ENCODE measurements around the gene PECR.

PECR gene

GRCh38 chr2:216071111-216071851 is 10.3 kb downstream of the PECR start:
- no peaks in the 10 kb centered on the region for H3K4me1 ChIP-seq (ENCODE audit: low read length)
- TF ChIP-seq EZH2phosphoT487 (IDR thresholded peaks at IDR 0.05; ENCODE audit: low read length) (no peak), EZH2 (optimal IDR thresholded peaks at IDR 0.05; ENCODE audit: low read depth, low read length) (no peak)
- TF ChIP-seq, protein P1, sequence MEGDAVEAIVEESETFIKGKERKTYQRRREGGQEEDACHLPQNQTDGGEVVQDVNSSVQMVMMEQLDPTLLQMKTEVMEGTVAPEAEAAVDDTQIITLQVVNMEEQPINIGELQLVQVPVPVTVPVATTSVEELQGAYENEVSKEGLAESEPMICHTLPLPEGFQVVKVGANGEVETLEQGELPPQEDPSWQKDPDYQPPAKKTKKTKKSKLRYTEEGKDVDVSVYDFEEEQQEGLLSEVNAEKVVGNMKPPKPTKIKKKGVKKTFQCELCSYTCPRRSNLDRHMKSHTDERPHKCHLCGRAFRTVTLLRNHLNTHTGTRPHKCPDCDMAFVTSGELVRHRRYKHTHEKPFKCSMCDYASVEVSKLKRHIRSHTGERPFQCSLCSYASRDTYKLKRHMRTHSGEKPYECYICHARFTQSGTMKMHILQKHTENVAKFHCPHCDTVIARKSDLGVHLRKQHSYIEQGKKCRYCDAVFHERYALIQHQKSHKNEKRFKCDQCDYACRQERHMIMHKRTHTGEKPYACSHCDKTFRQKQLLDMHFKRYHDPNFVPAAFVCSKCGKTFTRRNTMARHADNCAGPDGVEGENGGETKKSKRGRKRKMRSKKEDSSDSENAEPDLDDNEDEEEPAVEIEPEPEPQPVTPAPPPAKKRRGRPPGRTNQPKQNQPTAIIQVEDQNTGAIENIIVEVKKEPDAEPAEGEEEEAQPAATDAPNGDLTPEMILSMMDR (IDR thresholded peaks at IDR 0.05; ENCODE audit: low read length) = no peak
- no peak for DNase-seq

GRCh38 chr2:216070195-216070594 is 11.4 kb downstream of the PECR start:
- Histone ChIP-seq H3K4me1 (ENCODE audit: low read length) (no peaks in the 10 kb centered on the region), H3K9me3 (replicated peaks; ENCODE audit: insufficient read depth, low read length) (no peaks in the 10 kb centered on the region), H3K79me2 (ENCODE audit: low read length) (peaks cover 8% of the 10 kb centered on the region; the same call in 1 of the 2 replicates), H3K36me3 (replicated peaks; ENCODE audit: insufficient read depth, low read length) (no peaks in the 10 kb centered on the region), H3K4me2 (ENCODE audit: low read depth, low read length) (no peak overlapping the region), H2AFZ (ENCODE audit: low read length) (no peak overlapping the region), H3F3A (ENCODE audit: insufficient read depth, low read length) (no peaks in the 10 kb centered on the region), H3K9me2 (replicated peaks; ENCODE audit: insufficient read depth, low read length) (no peaks in the 10 kb centered on the region), H4K20me1 (ENCODE audit: insufficient read depth, low read length) (no peaks in the 10 kb centered on the region), H3K9ac (ENCODE audit: low read length) (no peak overlapping the region), H3K27ac (ENCODE audit: low read length) (no peak overlapping the region), H3K4me3 (ENCODE audit: low read length) (no peak overlapping the region), H3K27me3 (replicated peaks; ENCODE audit: insufficient read depth, low read length) (no peaks in the 10 kb centered on the region)
- TF ChIP-seq EZH2phosphoT487 (IDR thresholded peaks at IDR 0.05; ENCODE audit: low read length) (no peak), EZH2 (optimal IDR thresholded peaks at IDR 0.05; ENCODE audit: low read depth, low read length) (no peak)
- TF ChIP-seq, protein P1 (IDR thresholded peaks at IDR 0.05; ENCODE audit: low read length) = no peak
- no peak for DNase-seq

More at GRCh38 chr2:216071111-216071851, 10.3 kb downstream of the PECR start:
- Histone ChIP-seq H3K9me3 (replicated peaks; ENCODE audit: insufficient read depth, low read length) (no peaks in the 10 kb centered on the region), H3K27me3 (replicated peaks; ENCODE audit: insufficient read depth, low read length) (no peaks in the 10 kb centered on the region), H3K4me2 (ENCODE audit: low read depth, low read length) (no peak overlapping the region), H3K36me3 (replicated peaks; ENCODE audit: insufficient read depth, low read length) (no peaks in the 10 kb centered on the region), H3K9ac (ENCODE audit: low read length) (no peak overlapping the region), H3F3A (ENCODE audit: insufficient read depth, low read length) (no peaks in the 10 kb centered on the region), H2AFZ (ENCODE audit: low read length) (no peak overlapping the region), H3K9me2 (replicated peaks; ENCODE audit: insufficient read depth, low read length) (no peaks in the 10 kb centered on the region), H3K4me3 (ENCODE audit: low read length) (no peak overlapping the region), H3K27ac (ENCODE audit: low read length) (no peak overlapping the region), H4K20me1 (ENCODE audit: insufficient read depth, low read length) (no peaks in the 10 kb centered on the region), H3K79me2 (ENCODE audit: low read length) (peaks cover 11% of the 10 kb centered on the region; the same call in 1 of the 2 replicates)

DNA sequence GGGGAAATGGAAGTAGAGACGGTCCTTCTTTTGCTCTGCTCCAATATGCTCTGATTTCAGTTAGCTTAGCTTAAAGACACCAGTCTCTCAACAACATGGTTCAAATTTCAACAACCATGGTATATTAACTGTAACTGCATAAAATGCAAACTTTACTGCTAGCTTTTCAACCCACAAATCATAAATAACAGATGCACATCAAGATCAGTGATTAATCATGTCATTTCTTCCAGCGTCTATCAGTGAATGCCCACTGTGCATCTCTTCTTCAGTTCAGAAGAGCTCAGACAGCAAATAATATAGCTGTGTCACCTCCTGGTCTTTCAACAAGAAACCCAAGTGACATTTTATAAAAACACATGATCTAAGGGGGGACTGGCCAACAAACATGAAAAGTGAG is 12.6 kb downstream of the PECR start:
- Histone ChIP-seq H3K9me2 (replicated peaks; ENCODE audit: insufficient read depth, low read length) (no peaks in the 10 kb centered on the region), H4K20me1 (ENCODE audit: insufficient read depth, low read length) (no peaks in the 10 kb centered on the region), H3K36me3 (replicated peaks; ENCODE audit: insufficient read depth, low read length) (no peaks in the 10 kb centered on the region), H3K79me2 (ENCODE audit: low read length) (no peaks in the 10 kb centered on the region), H3K27ac (ENCODE audit: low read length) (no peak overlapping the region), H3K4me2 (ENCODE audit: low read depth, low read length) (no peak overlapping the region), H3K9ac (ENCODE audit: low read length) (no peak overlapping the region), H2AFZ (ENCODE audit: low read length) (no peak overlapping the region), H3K9me3 (replicated peaks; ENCODE audit: insufficient read depth, low read length) (no peaks in the 10 kb centered on the region), H3K4me1 (ENCODE audit: low read length) (no peaks in the 10 kb centered on the region), H3F3A (ENCODE audit: insufficient read depth, low read length) (no peaks in the 10 kb centered on the region), H3K27me3 (replicated peaks; ENCODE audit: insufficient read depth, low read length) (no peaks in the 10 kb centered on the region), H3K4me3 (ENCODE audit: low read length) (no peak overlapping the region)
- DNase-seq = no peak
- TF ChIP-seq EZH2 (optimal IDR thresholded peaks at IDR 0.05; ENCODE audit: low read depth, low read length) (no peak), EZH2phosphoT487 (IDR thresholded peaks at IDR 0.05; ENCODE audit: low read length) (no peak)
- TF ChIP-seq, protein P1 (IDR thresholded peaks at IDR 0.05; ENCODE audit: low read length) = no peak

All from MM.1S (cell line).